Measurements from ENCODE around the gene CDV3. TPM values are rescaled to one million over a fixed set of nuclear protein-coding genes. Genes with fewer than 3 reads are reported as not detected.

Gene CDV3
- total RNA-seq, 1 donor from 2014 or later, result 177 TPM

GRCh38 chr3:133588035-133588434 lies 14.5 kb downstream of the CDV3 start:
- H3K27me3 Mint-ChIP-seq, result no peaks in the 10 kb centered on the region
- H3K9me3 Mint-ChIP-seq (ENCODE audit: low read depth), result no peaks in the 10 kb centered on the region
- no peak for TF ChIP-seq CTCF (IDR thresholded peaks at IDR 0.05; ENCODE audit: unreplicated experiment)
- H3K4me1 Mint-ChIP-seq (ENCODE audit: low read depth), result peaks cover 1% of the 10 kb centered on the region
- H3K27ac Mint-ChIP-seq, result peak overlapping the region; percentile 37
- DNase-seq (ENCODE audit: low spot score, unreplicated experiment), result no peak
- peaks cover 32% of the 10 kb centered on the region for H3K36me3 Mint-ChIP-seq (ENCODE audit: insufficient read depth)
- H3K4me3 Mint-ChIP-seq (ENCODE audit: low read depth), result no peak overlapping the region

- no peak overlapping the region for H3K4me3 Mint-ChIP-seq (ENCODE audit: low read depth)
- no peaks in the 10 kb centered on the region for H3K27me3 Mint-ChIP-seq
- peaks cover 27% of the 10 kb centered on the region for H3K36me3 Mint-ChIP-seq (ENCODE audit: insufficient read depth)
- DNase-seq (ENCODE audit: low spot score, unreplicated experiment), result no peak
- TF ChIP-seq CTCF (IDR thresholded peaks at IDR 0.05; ENCODE audit: unreplicated experiment), result no peak
- H3K9me3 Mint-ChIP-seq (ENCODE audit: low read depth), result no peaks in the 10 kb centered on the region
- H3K27ac Mint-ChIP-seq, result no peak overlapping the region
- peaks cover 3% of the 10 kb centered on the region for H3K4me1 Mint-ChIP-seq (ENCODE audit: low read depth)
Observed at GRCh38 chr3:133588784-133589465, 15.4 kb downstream of the CDV3 start.

- no peak for TF ChIP-seq CTCF (IDR thresholded peaks at IDR 0.05; ENCODE audit: unreplicated experiment)
- DNase-seq (ENCODE audit: low spot score, unreplicated experiment), result no peak
- H3K9me3 Mint-ChIP-seq (ENCODE audit: low read depth), result no peaks in the 10 kb centered on the region
- no peak overlapping the region for H3K4me3 Mint-ChIP-seq (ENCODE audit: low read depth)
- H3K4me1 Mint-ChIP-seq (ENCODE audit: low read depth), result peaks cover 3% of the 10 kb centered on the region
- H3K27ac Mint-ChIP-seq, result no peak overlapping the region
- peaks cover 25% of the 10 kb centered on the region for H3K36me3 Mint-ChIP-seq (ENCODE audit: insufficient read depth)
- no peaks in the 10 kb centered on the region for H3K27me3 Mint-ChIP-seq
Observed at GRCh38 chr3:133589503-133589902, 16.0 kb downstream of the CDV3 start.

DNA sequence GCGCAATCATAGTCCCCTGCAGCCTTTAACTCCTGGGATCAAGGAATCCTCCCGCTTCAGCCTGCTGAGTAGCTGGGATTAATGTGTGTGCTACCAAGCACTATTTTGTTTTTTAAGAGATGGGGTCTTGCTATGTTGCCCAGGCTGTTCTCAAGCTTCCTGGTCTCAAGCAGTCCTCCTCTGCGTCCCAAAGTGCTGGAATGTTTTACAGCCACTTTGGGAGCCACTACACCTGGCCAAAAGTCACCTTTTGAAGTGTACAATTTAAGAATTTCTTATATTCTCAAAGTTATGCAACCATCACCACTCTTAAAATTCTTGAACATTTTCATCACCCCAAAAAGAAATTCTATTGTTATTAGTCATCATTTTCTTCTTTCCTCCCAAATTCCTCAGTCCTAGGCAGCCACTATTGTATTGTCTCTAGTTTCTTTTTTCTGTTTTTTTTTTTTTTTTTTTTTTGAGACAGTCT lies 17.8 kb downstream of the CDV3 start:
- DNase-seq (ENCODE audit: low spot score, unreplicated experiment), result no peak
- Mint-ChIP-seq H3K9me3 (ENCODE audit: low read depth) (no peaks in the 10 kb centered on the region), H3K36me3 (ENCODE audit: insufficient read depth) (peaks cover 22% of the 10 kb centered on the region), H3K4me1 (ENCODE audit: low read depth) (peaks cover 3% of the 10 kb centered on the region), H3K27me3 (no peaks in the 10 kb centered on the region), H3K27ac (no peak overlapping the region), H3K4me3 (ENCODE audit: low read depth) (no peak overlapping the region)
- no peak for TF ChIP-seq CTCF (IDR thresholded peaks at IDR 0.05; ENCODE audit: unreplicated experiment)

DNA sequence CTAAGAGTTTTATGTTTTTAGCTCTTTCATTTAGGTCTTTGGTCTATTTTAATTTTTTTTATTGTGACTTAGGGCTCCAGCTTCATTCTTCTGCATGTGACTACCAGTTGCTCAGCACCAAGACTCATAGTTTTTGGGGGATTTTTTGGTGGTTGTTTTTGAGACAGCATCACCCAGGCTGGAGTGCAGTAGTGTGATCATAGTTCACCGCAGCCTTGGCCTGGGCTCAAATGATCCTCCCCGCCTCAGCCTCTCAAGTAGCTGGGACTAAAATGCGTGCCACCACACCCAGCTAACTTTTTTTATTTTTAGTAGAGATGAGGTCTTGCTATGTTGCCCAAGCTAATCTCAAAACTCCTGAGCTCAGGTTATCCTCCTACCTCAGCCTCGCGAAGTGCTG lies 19.4 kb downstream of the CDV3 start:
- no peaks in the 10 kb centered on the region for H3K27me3 Mint-ChIP-seq
- peaks cover 3% of the 10 kb centered on the region for H3K4me1 Mint-ChIP-seq (ENCODE audit: low read depth)
- H3K4me3 Mint-ChIP-seq (ENCODE audit: low read depth), result no peak overlapping the region
- no peak for TF ChIP-seq CTCF (IDR thresholded peaks at IDR 0.05; ENCODE audit: unreplicated experiment)
- DNase-seq (ENCODE audit: low spot score, unreplicated experiment), result no peak
- H3K9me3 Mint-ChIP-seq (ENCODE audit: low read depth), result no peaks in the 10 kb centered on the region
- peaks cover 20% of the 10 kb centered on the region for H3K36me3 Mint-ChIP-seq (ENCODE audit: insufficient read depth)
- peak overlapping the region; percentile 78 for H3K27ac Mint-ChIP-seq
